Smooth muscle cell of the brain vasculature (primary cell): ENCODE results near the gene DGAT2.
A peak's percentile ranks its signal among the peaks of the same experiment; 100 is the strongest.

Source experiments
- DNase-seq: peaks from one replicate; pipeline ENCODE4 v3.0.0-alpha.2; 2012; ENCODE audit warnings: low read depth, low spot score

The DGAT2 gene

GRCh38 chr11:75800728-75801361, 32.3 kb downstream of the DGAT2 start:
- no peak for DNase-seq

GRCh38 chr11:75801362-75802020, 32.9 kb downstream of the DGAT2 start:
- no peak for DNase-seq

- DNase-seq = no peak
Measured at GRCh38 chr11:75802021-75802912, 33.7 kb downstream of the DGAT2 start.

GRCh38 chr11:75802913-75803820, 34.6 kb downstream of the DGAT2 start:
- DNase-seq = peak; percentile 51

- no peak for DNase-seq
Measured at GRCh38 chr11:75809111-75809510, 40.5 kb downstream of the DGAT2 start.

- no peak for DNase-seq
Measured at GRCh38 chr11:75809991-75810390, 41.4 kb downstream of the DGAT2 start.

GRCh38 chr11:75810637-75811390, 42.2 kb downstream of the DGAT2 start:
- no peak for DNase-seq

GRCh38 chr11:75811485-75811884, 42.9 kb downstream of the DGAT2 start:
- no peak for DNase-seq

- no peak for DNase-seq
Measured at GRCh38 chr11:75812542-75813040, 44.0 kb downstream of the DGAT2 start.

- no peak for DNase-seq
Measured at GRCh38 chr11:75813124-75813523, 44.5 kb downstream of the DGAT2 start.

- no peak for DNase-seq
Measured at GRCh38 chr11:75813622-75814039, 45.1 kb downstream of the DGAT2 start.

- DNase-seq = no peak
Measured at GRCh38 chr11:75814363-75814676, 45.7 kb downstream of the DGAT2 start.

- DNase-seq = peak; percentile 98
Measured at GRCh38 chr11:75814677-75815344, 46.2 kb downstream of the DGAT2 start, which contains the start of gene UVRAG. UVRAG (plus strand) TSS chr11:75815210; CDS start chr11:75815408, 198 bp downstream.

GRCh38 chr11:75815345-75816168, 47.0 kb downstream of the DGAT2 start:
- DNase-seq = no peak

GRCh38 chr11:75816561-75817239, 48.1 kb downstream of the DGAT2 start:
- no peak for DNase-seq

- no peak for DNase-seq
Measured at GRCh38 chr11:75820645-75821044, 52.1 kb downstream of the DGAT2 start.

GRCh38 chr11:75821202-75821601, 52.6 kb downstream of the DGAT2 start:
- DNase-seq = no peak

GRCh38 chr11:75822541-75822940, 54.0 kb downstream of the DGAT2 start:
- DNase-seq = no peak
